Medulla oblongata (tissue), 1 donor: ENCODE results near the gene SLC22A17.
A peak's percentile ranks its signal among the peaks of the same experiment; 100 is the strongest.
"Not testable (repeated sequence)": the region's sequence is repeated elsewhere in the genome, so short reads cannot be mapped to it uniquely, and the experiment has no call there.

Experiments used
- DNase-seq: peaks from one replicate; pipeline ENCODE4 v3.0.0-alpha.2; 2015; ENCODE audit errors: extremely low spot score

SLC22A17 gene

GRCh38 chr14:23352506-23353432 lies at the start of gene SLC22A17:
Gene SLC22A17, minus strand, starts transcription at chr14:23352887.
- DNase-seq, result peak; percentile 97

DNA sequence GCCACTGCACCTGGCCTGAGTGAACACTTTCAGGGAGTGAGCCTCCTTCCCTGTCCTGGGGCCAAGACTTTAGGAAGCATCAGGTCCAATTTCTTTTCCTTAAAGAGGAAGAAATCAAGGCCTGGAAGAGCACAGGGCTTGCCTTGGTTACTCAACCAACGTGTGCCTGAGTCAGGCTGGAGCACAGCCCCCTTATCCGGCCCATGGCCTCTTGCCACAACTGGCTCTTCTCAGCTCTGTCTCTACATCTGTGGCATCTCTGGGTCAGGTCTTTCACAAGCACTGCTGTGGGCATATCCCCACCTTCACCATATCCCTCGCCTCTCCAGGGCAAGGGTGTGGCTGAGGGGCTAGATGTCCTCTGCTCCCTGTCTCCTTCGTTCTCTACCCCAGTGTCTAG lies 48.6 kb upstream of the SLC22A17 start:
- DNase-seq, result no peak

- DNase-seq, result not testable (repeated sequence)
Observed at GRCh38 chr14:23400496-23401149, 47.9 kb upstream of the SLC22A17 start.

- no peak for DNase-seq
Observed at GRCh38 chr14:23399591-23399990, 46.9 kb upstream of the SLC22A17 start.

DNA sequence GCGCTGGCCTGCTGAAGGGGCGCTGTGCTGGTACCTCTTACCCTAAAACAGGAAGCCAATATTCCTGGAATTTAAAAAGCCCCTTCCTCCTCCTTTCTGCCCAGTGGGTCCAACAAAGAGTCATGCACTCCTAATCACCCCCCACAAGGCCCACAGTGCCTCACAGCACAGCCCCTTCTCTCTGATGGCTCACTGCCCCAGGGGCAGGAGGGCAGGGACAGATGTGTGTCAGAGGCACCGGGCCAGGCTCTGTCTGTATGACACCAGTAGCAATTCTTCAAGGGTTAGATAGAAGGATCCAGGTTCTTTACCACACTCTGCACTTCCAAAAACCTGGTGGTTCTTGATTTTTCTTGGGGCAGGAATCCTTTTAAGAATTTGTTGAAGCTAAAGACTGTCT lies 46.4 kb upstream of the SLC22A17 start:
- DNase-seq, result no peak

GRCh38 chr14:23398348-23398747 lies 45.7 kb upstream of the SLC22A17 start:
- DNase-seq, result no peak

- DNase-seq, result no peak
Observed at GRCh38 chr14:23396781-23397407, 44.2 kb upstream of the SLC22A17 start.

DNA sequence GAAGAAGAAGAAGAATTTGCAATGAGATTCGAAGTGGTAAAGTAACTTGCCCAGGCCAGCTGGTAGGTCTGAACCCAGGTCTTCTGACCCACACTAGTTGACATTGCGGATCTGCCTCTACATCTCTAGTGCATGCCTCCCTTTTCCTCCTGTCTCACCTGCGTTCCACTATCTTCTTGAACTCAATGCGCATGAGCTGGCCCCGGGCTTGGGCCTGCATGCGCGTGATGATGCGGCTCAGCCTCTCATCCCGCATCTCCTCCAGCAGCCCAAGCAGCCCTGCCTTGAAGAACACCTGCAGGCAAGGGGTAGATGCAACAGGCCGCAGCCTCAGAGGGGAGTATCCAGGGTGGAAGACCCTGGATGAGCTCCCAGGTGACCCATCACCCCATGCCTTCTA lies 43.4 kb upstream of the SLC22A17 start:
- no peak for DNase-seq

- DNase-seq, result no peak
Observed at GRCh38 chr14:23392613-23393012, 39.9 kb upstream of the SLC22A17 start.

DNA sequence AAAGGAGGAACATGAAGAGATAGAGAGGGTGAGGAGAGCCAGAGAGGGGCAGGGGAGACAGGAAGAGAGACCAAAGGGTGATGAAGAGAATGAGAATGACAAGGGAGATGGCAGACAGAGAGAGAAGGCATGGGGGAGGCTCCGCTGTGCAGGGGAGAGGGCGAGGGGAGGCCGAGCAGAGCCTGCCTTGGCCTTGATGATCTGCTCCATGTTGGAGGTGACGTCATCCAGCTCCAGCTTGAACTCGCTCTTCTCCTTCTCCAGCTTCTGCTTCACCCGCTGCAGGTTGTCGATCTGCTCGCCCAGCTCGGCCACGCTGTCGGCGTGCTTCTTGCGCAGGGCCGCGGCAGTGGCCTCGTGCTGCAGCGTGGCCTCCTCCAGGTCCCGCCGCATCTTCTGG lies 37.2 kb upstream of the SLC22A17 start:
- DNase-seq, result not testable (repeated sequence)

DNA sequence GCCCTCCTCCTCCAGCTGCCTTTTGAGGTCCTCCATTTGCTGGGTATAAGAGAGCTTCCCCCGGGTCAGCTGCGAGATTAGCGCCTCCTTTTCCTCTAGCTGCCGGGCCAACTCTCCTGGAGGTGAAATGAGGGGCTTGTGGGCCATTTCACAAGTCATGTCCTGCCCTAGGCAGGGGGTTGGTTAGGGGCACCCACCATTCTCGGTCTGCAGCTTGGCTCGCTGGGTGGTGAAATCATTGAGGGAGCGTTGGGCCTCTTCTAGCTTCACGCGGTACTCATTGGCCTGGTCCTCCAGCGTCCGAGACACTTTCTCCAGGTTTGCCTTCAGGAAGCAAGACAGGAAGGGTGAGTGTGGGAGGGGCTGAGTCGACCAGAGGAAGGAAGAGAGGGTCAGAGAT lies 36.7 kb upstream of the SLC22A17 start:
- DNase-seq, result no peak

DNA sequence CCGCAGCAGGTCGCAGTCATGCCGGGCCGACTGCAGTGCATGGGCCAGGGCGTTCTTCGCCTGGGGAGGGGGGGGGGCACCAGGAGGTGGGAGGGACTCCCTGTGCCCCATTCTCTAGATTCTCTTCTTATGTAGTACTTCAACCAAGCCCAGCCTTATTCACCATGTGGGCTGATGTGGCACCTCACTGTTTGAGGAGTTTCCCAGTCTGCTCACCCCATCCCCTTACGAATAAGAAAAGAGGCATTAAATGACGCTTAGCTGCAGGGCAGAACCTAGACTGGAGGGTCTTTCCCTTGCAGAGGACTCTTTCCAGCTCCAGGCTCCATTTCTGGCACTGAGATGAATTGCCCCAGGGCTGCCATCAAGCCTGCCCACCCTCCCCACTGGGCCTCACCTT lies 36.3 kb upstream of the SLC22A17 start:
- no peak for DNase-seq

GRCh38 chr14:23387916-23388882 lies 35.5 kb upstream of the SLC22A17 start:
- DNase-seq, result no peak

GRCh38 chr14:23386999-23387398 lies 34.3 kb upstream of the SLC22A17 start:
- no peak for DNase-seq

DNA sequence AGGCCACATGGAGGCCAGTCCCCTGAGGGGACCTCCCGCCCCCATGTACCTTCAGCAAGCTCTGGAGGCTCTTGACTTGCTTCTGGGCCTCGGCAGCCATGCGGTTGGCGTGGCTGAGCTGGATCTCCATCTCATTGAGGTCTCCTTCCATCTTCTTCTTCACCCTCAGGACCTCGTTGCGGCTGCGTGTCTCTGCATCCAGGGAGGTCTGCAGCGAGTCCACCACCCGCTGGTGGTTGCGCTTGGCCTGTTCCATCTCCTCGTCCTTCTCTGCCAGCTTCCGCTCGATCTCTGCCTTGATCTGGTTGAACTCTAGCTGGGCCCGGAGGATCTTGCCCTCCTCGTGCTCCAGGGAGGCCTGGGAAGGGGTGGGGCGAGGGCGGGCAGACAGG lies 33.6 kb upstream of the SLC22A17 start:
- not testable (repeated sequence) for DNase-seq

GRCh38 chr14:23385642-23386265 lies 33.1 kb upstream of the SLC22A17 start:
- DNase-seq, result no peak

GRCh38 chr14:23385244-23385641 lies 32.6 kb upstream of the SLC22A17 start:
- no peak for DNase-seq

GRCh38 chr14:23384364-23385080 lies 31.8 kb upstream of the SLC22A17 start:
- no peak for DNase-seq

DNA sequence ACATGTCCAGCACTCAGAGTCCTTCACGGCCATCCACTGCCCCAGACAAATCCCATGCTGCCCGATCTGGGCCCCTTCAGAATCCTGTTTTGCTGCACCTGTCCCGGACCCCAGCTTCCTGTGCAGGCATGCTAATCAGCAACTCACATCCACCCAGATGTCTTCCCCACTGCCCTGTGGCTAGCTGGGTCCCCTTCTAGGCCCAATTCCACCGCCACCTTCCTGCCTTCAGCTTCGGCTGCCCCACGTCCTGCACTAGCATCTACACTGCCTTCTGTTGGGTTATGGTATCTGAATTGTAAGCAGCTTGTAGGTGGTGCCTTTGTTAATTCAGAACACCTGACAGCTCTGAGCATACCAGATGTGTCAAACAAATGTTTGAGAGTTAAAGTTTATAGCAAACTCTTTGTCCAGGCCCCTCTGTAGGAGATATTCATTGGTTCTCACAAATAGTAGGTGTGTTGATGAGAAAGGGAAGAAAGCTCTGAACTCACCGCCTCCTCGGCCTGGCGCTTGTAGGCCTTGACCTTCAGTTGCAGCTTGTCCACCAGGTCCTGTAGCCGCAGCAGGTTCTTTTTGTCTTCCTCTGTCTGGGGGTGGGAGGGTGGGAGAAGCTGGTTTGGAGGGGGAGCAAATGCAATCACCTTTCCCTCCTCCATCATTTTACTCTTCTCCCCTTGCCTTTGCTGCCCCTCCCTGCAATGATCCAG lies 30.2 kb upstream of the SLC22A17 start:
- DNase-seq, result no peak

DNA sequence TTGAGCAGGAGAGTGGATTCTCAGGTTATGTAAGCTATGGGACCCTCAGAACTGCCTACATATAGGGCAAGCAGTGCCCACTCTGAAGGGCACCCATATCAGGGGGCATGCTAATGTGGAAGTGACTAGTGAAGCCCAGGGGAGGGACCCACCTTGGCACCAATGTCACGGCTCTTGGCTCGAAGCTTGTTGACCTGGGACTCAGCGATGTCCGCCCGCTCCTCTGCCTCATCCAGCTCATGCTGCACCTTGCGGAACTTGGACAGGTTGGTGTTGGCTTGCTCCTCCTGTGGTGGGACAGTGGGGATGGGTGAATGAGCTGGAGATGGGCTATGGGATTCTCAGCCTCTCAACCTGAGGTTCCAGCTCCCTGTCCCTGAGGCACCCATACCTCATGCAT lies 29.6 kb upstream of the SLC22A17 start:
- DNase-seq, result no peak
